AG08395 (cell line): Measurements from ENCODE around the gene DOCK4.

Source experiments
- DNase-seq: peaks from one replicate; pipeline ENCODE4 v3.0.0; 2012; ENCODE audit warnings: mixed read lengths, low spot score

The DOCK4 gene

GRCh38 chr7:112189691-112190090 lies 16.5 kb downstream of the DOCK4 start:
- DNase-seq: no peak

GRCh38 chr7:112188257-112188656 lies 17.9 kb downstream of the DOCK4 start:
- DNase-seq: no peak

GRCh38 chr7:112186300-112186699 lies 19.9 kb downstream of the DOCK4 start:
- no peak for DNase-seq

GRCh38 chr7:112185005-112185834 lies 21.0 kb downstream of the DOCK4 start:
- DNase-seq: no peak

GRCh38 chr7:112184455-112184854 lies 21.7 kb downstream of the DOCK4 start:
- no peak for DNase-seq

GRCh38 chr7:112183266-112183665 lies 22.9 kb downstream of the DOCK4 start:
- DNase-seq: no peak

GRCh38 chr7:112182749-112183148 lies 23.4 kb downstream of the DOCK4 start:
- no peak for DNase-seq

- no peak for DNase-seq
Observed at GRCh38 chr7:112180223-112180622, 26.0 kb downstream of the DOCK4 start.

- no peak for DNase-seq
Observed at GRCh38 chr7:112176693-112177415, 29.3 kb downstream of the DOCK4 start.

GRCh38 chr7:112176241-112176640 lies 30.0 kb downstream of the DOCK4 start:
- DNase-seq: no peak

GRCh38 chr7:112174192-112174591 lies 32.0 kb downstream of the DOCK4 start:
- no peak for DNase-seq

GRCh38 chr7:112173568-112173905 lies 32.7 kb downstream of the DOCK4 start:
- no peak for DNase-seq

- DNase-seq: peak; percentile 7
Observed at GRCh38 chr7:112172870-112173567, 33.2 kb downstream of the DOCK4 start.

- DNase-seq: no peak
Observed at GRCh38 chr7:112171673-112172072, 34.5 kb downstream of the DOCK4 start.

GRCh38 chr7:112168915-112169314 lies 37.3 kb downstream of the DOCK4 start:
- no peak for DNase-seq

- no peak for DNase-seq
Observed at GRCh38 chr7:112167147-112167546, 39.1 kb downstream of the DOCK4 start.

GRCh38 chr7:112162784-112163506 lies 43.3 kb downstream of the DOCK4 start:
- no peak for DNase-seq

- DNase-seq: no peak
Observed at GRCh38 chr7:112162142-112162766, 43.9 kb downstream of the DOCK4 start.

GRCh38 chr7:112161253-112162141 lies 44.7 kb downstream of the DOCK4 start:
- DNase-seq: no peak

GRCh38 chr7:112160771-112161150 lies 45.4 kb downstream of the DOCK4 start:
- DNase-seq: no peak
